HFF-Myc (cell line): ENCODE measurements around the gene NTMT1.

ENCODE experiments used
- DNase-seq: peaks from one replicate; pipeline ENCODE4 v3.0.0-alpha.2; 2011; ENCODE audit warnings: low read depth; ENCODE audit errors: extremely low read depth
- H3K4me3 ChIP-seq: replicated peaks from 2 replicates; pipeline ENCODE4 v1.5.1; 2011; ENCODE audit warnings: low read depth, mild to moderate bottlenecking, control low read depth, low read length
- TF ChIP-seq, protein P1 (sequence below): IDR thresholded peaks from 2 replicates; pipeline ENCODE4 v1.5.1; 2012; ENCODE audit warnings: mild to moderate bottlenecking, low read depth, low read length, control low read depth; ENCODE audit errors: missing control alignments

NTMT1 gene

DNA sequence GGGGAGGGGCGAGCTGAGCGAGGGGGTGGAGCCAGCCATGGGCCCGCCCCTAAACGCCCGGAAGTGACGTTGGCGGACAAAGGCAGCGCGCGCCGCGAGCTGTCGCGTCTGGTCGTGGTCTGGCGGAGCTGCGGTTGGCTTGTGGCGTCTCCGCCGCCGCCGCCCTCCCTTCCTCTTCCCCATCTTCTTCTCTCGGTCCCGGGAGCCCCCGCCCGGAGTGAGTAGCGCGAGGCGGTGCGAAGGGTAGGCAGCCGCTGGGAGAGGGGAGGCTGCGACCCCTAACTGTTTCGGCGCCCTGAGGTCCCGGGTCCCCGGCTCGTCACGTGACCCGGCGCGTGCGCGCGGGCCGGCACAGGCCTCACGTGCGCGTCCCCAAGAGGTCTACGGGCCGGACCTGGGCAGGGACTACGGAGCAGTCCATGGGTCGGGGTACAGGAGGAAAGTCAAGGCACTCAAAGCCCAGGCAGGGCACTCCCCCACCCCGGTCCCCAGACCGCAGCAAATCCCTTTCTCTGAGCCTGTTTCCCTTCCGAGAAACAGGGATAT, at the start of gene NTMT1:
Gene NTMT1 (plus strand): TSS at position 85 of the 546 bp plus-strand sequence. CDS start 6,541 bp downstream, outside the sequence.
- no peak for DNase-seq
- TF ChIP-seq, protein P1, sequence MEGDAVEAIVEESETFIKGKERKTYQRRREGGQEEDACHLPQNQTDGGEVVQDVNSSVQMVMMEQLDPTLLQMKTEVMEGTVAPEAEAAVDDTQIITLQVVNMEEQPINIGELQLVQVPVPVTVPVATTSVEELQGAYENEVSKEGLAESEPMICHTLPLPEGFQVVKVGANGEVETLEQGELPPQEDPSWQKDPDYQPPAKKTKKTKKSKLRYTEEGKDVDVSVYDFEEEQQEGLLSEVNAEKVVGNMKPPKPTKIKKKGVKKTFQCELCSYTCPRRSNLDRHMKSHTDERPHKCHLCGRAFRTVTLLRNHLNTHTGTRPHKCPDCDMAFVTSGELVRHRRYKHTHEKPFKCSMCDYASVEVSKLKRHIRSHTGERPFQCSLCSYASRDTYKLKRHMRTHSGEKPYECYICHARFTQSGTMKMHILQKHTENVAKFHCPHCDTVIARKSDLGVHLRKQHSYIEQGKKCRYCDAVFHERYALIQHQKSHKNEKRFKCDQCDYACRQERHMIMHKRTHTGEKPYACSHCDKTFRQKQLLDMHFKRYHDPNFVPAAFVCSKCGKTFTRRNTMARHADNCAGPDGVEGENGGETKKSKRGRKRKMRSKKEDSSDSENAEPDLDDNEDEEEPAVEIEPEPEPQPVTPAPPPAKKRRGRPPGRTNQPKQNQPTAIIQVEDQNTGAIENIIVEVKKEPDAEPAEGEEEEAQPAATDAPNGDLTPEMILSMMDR: no peak
- peak within 1 kb of the TSS; percentile 97 for H3K4me3 ChIP-seq

DNA sequence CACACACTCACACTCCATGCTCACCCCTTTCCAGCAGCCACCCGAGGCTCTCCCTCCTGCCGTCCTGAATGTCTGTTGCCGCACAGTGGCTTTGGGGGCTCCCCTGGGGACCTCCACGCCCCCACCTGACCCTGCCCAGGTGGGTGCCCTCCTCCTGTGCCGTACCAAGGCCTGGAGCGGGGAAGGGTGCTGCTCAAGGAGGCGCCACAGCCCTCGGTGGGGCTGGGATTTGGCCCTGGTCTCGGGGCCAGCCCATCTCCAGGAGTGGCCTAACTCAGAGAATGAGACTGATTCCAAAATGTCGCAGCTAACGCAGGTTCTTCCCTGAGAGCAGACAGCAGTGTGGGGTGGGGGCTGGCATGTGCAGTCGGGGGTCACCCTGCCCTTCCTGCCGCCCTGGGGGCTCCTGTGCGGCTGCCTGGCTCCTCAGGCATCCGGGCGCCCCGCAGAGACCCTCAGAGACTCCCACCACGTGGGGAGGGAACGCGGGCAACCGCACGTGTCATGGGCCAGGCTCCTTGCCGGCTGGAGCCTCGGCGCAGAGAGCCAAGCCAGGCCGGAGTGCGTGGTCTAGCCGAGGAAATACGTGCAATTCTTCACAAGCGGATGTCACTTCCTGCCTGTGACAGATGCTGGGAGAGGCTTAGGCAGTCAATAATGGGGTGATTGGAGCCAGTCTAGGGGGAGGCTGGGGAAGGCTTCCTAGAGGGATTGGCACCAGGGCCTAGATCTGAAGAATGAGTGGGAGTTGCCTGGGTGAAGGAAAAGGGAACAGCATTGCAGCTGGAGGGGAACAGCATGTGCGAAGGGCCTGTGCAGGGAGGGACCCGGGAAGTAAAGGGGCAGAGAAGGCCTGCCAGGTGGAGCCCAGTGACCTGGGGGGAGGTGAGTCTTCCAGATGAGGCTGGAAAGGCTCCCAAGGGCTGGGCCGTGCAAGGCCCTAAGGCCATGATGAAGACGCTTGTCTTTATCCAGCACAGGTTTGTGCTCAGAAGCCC, 49.1 kb upstream of the NTMT1 start:
- TF ChIP-seq, protein P1: no peak
- no peak overlapping the region for H3K4me3 ChIP-seq
- no peak for DNase-seq

- TF ChIP-seq, protein P1: no peak
- no peak for DNase-seq
- no peak overlapping the region for H3K4me3 ChIP-seq
Observed at GRCh38 chr9:129579294-129579693, 46.7 kb upstream of the NTMT1 start.

- DNase-seq: no peak
- H3K4me3 ChIP-seq: no peak overlapping the region
- TF ChIP-seq, protein P1: no peak
Observed at GRCh38 chr9:129580211-129580915, 45.6 kb upstream of the NTMT1 start.

DNA sequence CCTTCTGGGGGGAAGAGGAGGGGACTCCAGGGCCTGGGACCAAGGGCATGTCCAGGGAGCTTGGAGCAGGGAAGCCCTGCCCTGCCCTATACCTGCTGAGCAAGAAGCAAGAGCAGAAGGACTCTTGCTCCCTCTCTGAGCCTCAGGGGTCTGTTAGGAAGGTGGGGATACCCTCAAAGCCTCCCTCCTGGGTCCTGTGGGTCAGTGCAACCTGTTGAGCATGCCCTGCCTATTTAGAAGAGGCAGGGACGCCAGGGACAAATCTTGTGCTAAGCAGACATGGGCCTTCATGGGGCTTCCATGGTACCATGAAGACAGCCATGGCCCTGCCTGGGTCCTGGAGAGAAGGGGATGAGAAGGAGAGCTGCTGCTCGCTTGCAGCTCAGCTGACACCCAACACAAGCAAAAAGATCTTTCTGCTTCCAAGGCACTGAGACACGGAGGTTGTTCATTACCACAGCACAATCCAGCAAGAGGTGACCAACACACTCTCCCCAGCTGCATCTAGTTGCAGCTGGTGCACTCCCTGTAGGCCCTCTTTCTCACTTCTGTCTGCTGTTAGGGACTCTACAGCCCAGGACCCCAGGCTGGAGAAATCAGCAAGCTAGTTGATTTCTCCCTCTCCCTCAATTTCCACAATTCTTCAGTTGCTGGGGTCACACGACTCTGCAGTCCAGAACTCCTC, 44.3 kb upstream of the NTMT1 start:
- no peak overlapping the region for H3K4me3 ChIP-seq
- no peak for DNase-seq
- TF ChIP-seq, protein P1: no peak

DNA sequence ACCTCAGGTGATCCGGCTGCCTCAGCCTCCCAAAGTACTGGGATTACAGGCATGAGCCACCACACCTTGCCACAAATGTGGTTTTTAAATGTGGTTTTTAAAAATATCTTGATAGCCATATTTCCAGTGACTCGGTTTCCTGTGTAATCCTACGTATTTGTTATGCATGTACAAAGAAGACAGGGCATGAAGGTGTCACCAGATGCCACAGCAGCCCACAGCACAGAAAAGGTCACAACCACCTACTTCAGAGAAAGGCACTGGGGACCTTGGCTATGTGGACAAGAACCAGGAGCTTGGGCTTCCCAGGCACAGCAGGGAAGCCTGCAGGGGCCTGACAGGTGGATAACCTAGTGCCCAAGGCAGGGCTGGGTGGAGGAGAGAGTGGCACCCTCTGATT, 43.1 kb upstream of the NTMT1 start:
- H3K4me3 ChIP-seq: no peak overlapping the region
- TF ChIP-seq, protein P1: no peak
- DNase-seq: no peak
